Tibial nerve (tissue), 4 donors: ENCODE data around the gene RNU1-2. TPM values are rescaled to one million over a fixed set of nuclear protein-coding genes. Genes with fewer than 3 reads are reported as not detected.
"Not testable (repeated sequence)": the region's sequence is repeated elsewhere in the genome, so short reads cannot be mapped to it uniquely, and the experiment has no call there.

Source experiments
- DNase-seq, 2 donors: peaks; one replicate each; pipeline ENCODE4 v3.0.0-alpha.2; 2019; ENCODE audit warnings: low spot score in 2 of 2
- H3K27ac ChIP-seq, 4 donors: fragments of 200-600 bp; sonication (generic) in 3 of 4; one replicate each; pipeline ENCODE4 v1.5.1; 2017 to 2019; ENCODE audit warnings: mild to moderate bottlenecking in 1 of 4
- H3K27me3 ChIP-seq, 2 donors: fragments of 200-600 bp; sonication (generic) in 1 of 2; one replicate each; pipeline versions ENCODE4 v1.5.1 to v1.6.0; 2017 to 2019
- H3K36me3 ChIP-seq, 3 donors: fragments of 200-600 bp; sonication (generic); one replicate each; pipeline ENCODE4 v1.5.1; 2018 to 2019
- H3K4me1 ChIP-seq, 4 donors: fragments of 200-600 bp; sonication (generic) in 3 of 4; one replicate each; pipeline ENCODE4 v1.5.1; 2017 to 2019
- H3K4me3 ChIP-seq, 4 donors: fragments of 200-600 bp; sonication (generic) in 3 of 4; one replicate each; pipeline ENCODE4 v1.5.1; 2017 to 2019; ENCODE audit warnings: mild to moderate bottlenecking in 1 of 4, moderate library complexity in 1 of 4
- H3K9me3 ChIP-seq, 4 donors: fragments of 200-600 bp; sonication (generic) in 3 of 4; one replicate each; pipeline ENCODE4 v1.5.1; 2017 to 2019
- EP300 ChIP-seq, 2 donors: sonication (generic); formaldehyde crosslinking; IDR thresholded peaks; one replicate each; pipeline ENCODE4 v1.6.1; 2017; ENCODE audit warnings: antibody characterized with exemption in 2 of 2, mild to moderate bottlenecking in 1 of 2
- POLR2A ChIP-seq, 2 donors: fragments of 450-650 bp; IDR thresholded peaks; one replicate each; pipeline ENCODE4 v1.6.1; 2017; ENCODE audit warnings: antibody characterized with exemption in 2 of 2, mild to moderate bottlenecking in 2 of 2, moderate library complexity in 2 of 2
- WGBS, 2 donors: methylation state at CpG; one replicate each; pipeline ENCODE4 v1.1.5; 2018; 5-methylcytosine and 5-hydroxymethylcytosine counted together
- total RNA-seq, 4 donors: library from RNA; depleted of rRNA; stranded (reverse); fragments of >200 nt; gene quantifications; one replicate each; pipeline ENCODE4 v1.1.0, GENCODE V29; 2016
- TF ChIP-seq, protein P1 (sequence below), 5 experiments: fragments of 200-600 bp in 3 of 5; fragments of 450-650 bp in 2 of 5; sonication (generic) in 3 of 5; IDR thresholded peaks; one replicate each; pipeline ENCODE4 v1.5.1; 2016 to 2019; ENCODE audit warnings: antibody characterized with exemption in 5 of 5, mild to moderate bottlenecking in 3 of 5, moderate library complexity in 2 of 5

Gene RNU1-2
- total RNA-seq, 4 donors from 2014 or later = under 0.01 TPM

GRCh38 chr1:16918371-16918770, 22.6 kb downstream of the RNU1-2 start:
- Histone ChIP-seq H3K27me3 (peaks cover 0 to 15% of the 10 kb centered on the region in 2 donors), H3K27ac (no peak overlapping the region), H3K4me1 (peaks cover 0 to 31% (median 10%) of the 10 kb centered on the region in 4 donors), H3K36me3 (no peaks in the 10 kb centered on the region), H3K9me3 (no peaks in the 10 kb centered on the region), H3K4me3 (no peak overlapping the region)
- no peak for TF ChIP-seq EP300 (IDR thresholded peaks at IDR 0.05)
- no peak for TF ChIP-seq POLR2A (IDR thresholded peaks at IDR 0.05)
- TF ChIP-seq, protein P1, sequence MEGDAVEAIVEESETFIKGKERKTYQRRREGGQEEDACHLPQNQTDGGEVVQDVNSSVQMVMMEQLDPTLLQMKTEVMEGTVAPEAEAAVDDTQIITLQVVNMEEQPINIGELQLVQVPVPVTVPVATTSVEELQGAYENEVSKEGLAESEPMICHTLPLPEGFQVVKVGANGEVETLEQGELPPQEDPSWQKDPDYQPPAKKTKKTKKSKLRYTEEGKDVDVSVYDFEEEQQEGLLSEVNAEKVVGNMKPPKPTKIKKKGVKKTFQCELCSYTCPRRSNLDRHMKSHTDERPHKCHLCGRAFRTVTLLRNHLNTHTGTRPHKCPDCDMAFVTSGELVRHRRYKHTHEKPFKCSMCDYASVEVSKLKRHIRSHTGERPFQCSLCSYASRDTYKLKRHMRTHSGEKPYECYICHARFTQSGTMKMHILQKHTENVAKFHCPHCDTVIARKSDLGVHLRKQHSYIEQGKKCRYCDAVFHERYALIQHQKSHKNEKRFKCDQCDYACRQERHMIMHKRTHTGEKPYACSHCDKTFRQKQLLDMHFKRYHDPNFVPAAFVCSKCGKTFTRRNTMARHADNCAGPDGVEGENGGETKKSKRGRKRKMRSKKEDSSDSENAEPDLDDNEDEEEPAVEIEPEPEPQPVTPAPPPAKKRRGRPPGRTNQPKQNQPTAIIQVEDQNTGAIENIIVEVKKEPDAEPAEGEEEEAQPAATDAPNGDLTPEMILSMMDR (IDR thresholded peaks at IDR 0.05) = no peak
- DNase-seq = no peak
- WGBS, 2 donors = 55 to 69% methylated on average over 3 of the region's 3 CpGs

- not testable (repeated sequence) for H3K36me3 ChIP-seq, H3K9me3 ChIP-seq, H3K27ac ChIP-seq, DNase-seq, H3K4me3 ChIP-seq
- 83% methylated on average over 15 of the region's 15 CpGs for WGBS, 2 donors
- peaks cover 0 to 15% of the 10 kb centered on the region in 2 donors for H3K27me3 ChIP-seq
- H3K4me1 ChIP-seq = peaks cover 0 to 28% (median 7%) of the 10 kb centered on the region in 4 donors
Observed at GRCh38 chr1:16918936-16919665, 23.3 kb downstream of the RNU1-2 start.

GRCh38 chr1:16920951-16921350, 25.2 kb downstream of the RNU1-2 start:
- WGBS, 2 donors = 85 to 87% methylated on average over 10 of the region's 10 CpGs
- Histone ChIP-seq H3K4me3 (no peak overlapping the region), H3K27me3 (peaks cover 0 to 19% of the 10 kb centered on the region in 2 donors), H3K4me1 (peaks cover 0 to 21% (median 3%) of the 10 kb centered on the region in 4 donors), H3K9me3 (no peaks in the 10 kb centered on the region), H3K36me3 (peaks cover 0 to 4% (median 0%) of the 10 kb centered on the region in 3 donors), H3K27ac (no peak overlapping the region)
- TF ChIP-seq, protein P1 (IDR thresholded peaks at IDR 0.05) = no peak
- TF ChIP-seq POLR2A (IDR thresholded peaks at IDR 0.05) (no peak), EP300 (IDR thresholded peaks at IDR 0.05) (no peak)
- DNase-seq = no peak

DNA sequence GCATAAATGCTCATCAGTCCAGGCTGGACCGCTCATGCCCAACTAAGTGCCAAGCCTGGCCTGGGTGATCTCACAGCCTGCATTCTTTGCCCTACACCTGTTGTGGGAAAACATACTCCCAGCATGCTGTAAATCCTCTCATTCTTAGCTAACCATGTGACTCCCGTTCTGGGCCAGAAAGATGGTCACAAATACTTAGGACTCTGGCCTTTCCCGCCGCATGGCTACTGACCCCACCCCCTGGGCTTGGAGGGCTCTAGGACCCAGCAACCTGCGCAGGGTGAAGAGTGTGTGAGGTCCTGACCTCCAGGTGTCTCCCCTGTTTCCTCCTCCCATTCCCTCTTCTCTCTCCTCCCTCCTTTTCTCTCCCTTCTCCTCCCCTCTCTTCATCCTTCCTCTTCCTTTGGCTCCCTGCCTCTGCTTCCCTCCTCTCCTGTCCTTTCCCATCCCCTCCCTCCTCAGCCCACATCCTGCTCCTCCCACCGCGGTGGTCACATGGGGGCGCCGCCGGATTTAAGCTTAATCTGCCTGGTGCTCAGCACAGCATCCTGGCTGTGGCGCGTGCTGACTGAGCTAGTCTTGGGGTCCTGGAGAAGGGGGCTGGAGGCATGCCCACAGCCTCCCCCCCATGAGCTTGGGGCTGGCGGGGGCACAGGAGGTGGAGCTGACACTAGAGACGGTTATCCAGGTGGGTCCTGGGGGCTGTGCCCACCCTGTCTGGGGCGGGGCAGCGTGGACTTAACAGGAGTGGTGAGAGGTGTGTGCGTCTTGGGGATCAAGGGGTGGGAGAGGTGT, 25.8 kb downstream of the RNU1-2 start, which contains the start of gene CROCC:
TSS of gene CROCC (plus strand) at position 541 of the 795 bp plus-strand sequence. CDS start at position 629, 88 bp downstream.
- H3K4me3 ChIP-seq = no peak within 1 kb of the TSS
- H3K36me3 ChIP-seq = peaks cover 0 to 4% (median 0%) of the 10 kb centered on the region in 3 donors
- peaks cover 0 to 25% (median 3%) of the 10 kb centered on the region in 4 donors for H3K4me1 ChIP-seq
- no peak for DNase-seq
- peaks cover 0 to 19% of the 10 kb centered on the region in 2 donors for H3K27me3 ChIP-seq
- no peak for TF ChIP-seq POLR2A (IDR thresholded peaks at IDR 0.05)
- TF ChIP-seq, protein P1 (IDR thresholded peaks at IDR 0.05) = no peak
- WGBS, 2 donors = 16 to 24% methylated on average over 17 of the region's 17 CpGs
- H3K9me3 ChIP-seq = no peaks in the 10 kb centered on the region
- H3K27ac ChIP-seq = no peak within 1 kb of the TSS

GRCh38 chr1:16922466-16922865, 26.7 kb downstream of the RNU1-2 start:
- Histone ChIP-seq H3K4me1 (peaks cover 0 to 25% (median 3%) of the 10 kb centered on the region in 4 donors), H3K27me3 (peaks cover 0 to 19% of the 10 kb centered on the region in 2 donors), H3K4me3 (no peak overlapping the region), H3K9me3 (no peaks in the 10 kb centered on the region), H3K27ac (no peak overlapping the region), H3K36me3 (peaks cover 0 to 4% (median 0%) of the 10 kb centered on the region in 3 donors)
- TF ChIP-seq POLR2A (IDR thresholded peaks at IDR 0.05) (no peak), EP300 (IDR thresholded peaks at IDR 0.05) (no peak)
- TF ChIP-seq, protein P1 (IDR thresholded peaks at IDR 0.05) = no peak
- no peak for DNase-seq
- 89% methylated on average over 10 of the region's 10 CpGs for WGBS, 2 donors
